ENCODE results near the gene CITED4. TPM values are rescaled to one million over a fixed set of nuclear protein-coding genes. Genes with fewer than 3 reads are reported as not detected.

The CITED4 gene
- total RNA-seq, 1 donor from 2014 or later = 3.6 TPM

GRCh38 chr1:40841602-40842001, 20.6 kb downstream of the CITED4 start:
- Mint-ChIP-seq H3K36me3 (ENCODE audit: low read depth, unreplicated experiment) (peaks cover 4% of the 10 kb centered on the region), H3K27me3 (ENCODE audit: unreplicated experiment) (peaks cover 3% of the 10 kb centered on the region), H3K4me3 (ENCODE audit: unreplicated experiment) (no peak overlapping the region), H3K9me3 (ENCODE audit: unreplicated experiment) (no peaks in the 10 kb centered on the region), H3K27ac (ENCODE audit: unreplicated experiment) (peak overlapping the region; percentile 89), H3K4me1 (ENCODE audit: unreplicated experiment) (peaks cover 30% of the 10 kb centered on the region)
- DNase-seq (ENCODE audit: low spot score) = no peak
- TF ChIP-seq CTCF (IDR thresholded peaks at IDR 0.05; ENCODE audit: unreplicated experiment) = no peak

GRCh38 chr1:40840526-40841323, 21.4 kb downstream of the CITED4 start:
- H3K4me1 Mint-ChIP-seq (ENCODE audit: unreplicated experiment) = peaks cover 25% of the 10 kb centered on the region
- H3K36me3 Mint-ChIP-seq (ENCODE audit: low read depth, unreplicated experiment) = peaks cover 4% of the 10 kb centered on the region
- no peak for TF ChIP-seq CTCF (IDR thresholded peaks at IDR 0.05; ENCODE audit: unreplicated experiment)
- H3K9me3 Mint-ChIP-seq (ENCODE audit: unreplicated experiment) = no peaks in the 10 kb centered on the region
- H3K4me3 Mint-ChIP-seq (ENCODE audit: unreplicated experiment) = no peak overlapping the region
- no peaks in the 10 kb centered on the region for H3K27me3 Mint-ChIP-seq (ENCODE audit: unreplicated experiment)
- DNase-seq (ENCODE audit: low spot score) = no peak
- peak overlapping the region; percentile 89 for H3K27ac Mint-ChIP-seq (ENCODE audit: unreplicated experiment)

- Mint-ChIP-seq H3K27ac (ENCODE audit: unreplicated experiment) (no peak overlapping the region), H3K4me1 (ENCODE audit: unreplicated experiment) (peaks cover 25% of the 10 kb centered on the region), H3K36me3 (ENCODE audit: low read depth, unreplicated experiment) (peaks cover 4% of the 10 kb centered on the region), H3K27me3 (ENCODE audit: unreplicated experiment) (no peaks in the 10 kb centered on the region), H3K4me3 (ENCODE audit: unreplicated experiment) (no peak overlapping the region), H3K9me3 (ENCODE audit: unreplicated experiment) (no peaks in the 10 kb centered on the region)
- no peak for DNase-seq (ENCODE audit: low spot score)
- no peak for TF ChIP-seq CTCF (IDR thresholded peaks at IDR 0.05; ENCODE audit: unreplicated experiment)
Observed at GRCh38 chr1:40839943-40840335, 22.2 kb downstream of the CITED4 start.

- H3K36me3 Mint-ChIP-seq (ENCODE audit: low read depth, unreplicated experiment) = peaks cover 4% of the 10 kb centered on the region
- no peaks in the 10 kb centered on the region for H3K9me3 Mint-ChIP-seq (ENCODE audit: unreplicated experiment)
- no peak for DNase-seq (ENCODE audit: low spot score)
- no peak for TF ChIP-seq CTCF (IDR thresholded peaks at IDR 0.05; ENCODE audit: unreplicated experiment)
- H3K4me1 Mint-ChIP-seq (ENCODE audit: unreplicated experiment) = peaks cover 29% of the 10 kb centered on the region
- H3K27me3 Mint-ChIP-seq (ENCODE audit: unreplicated experiment) = no peaks in the 10 kb centered on the region
- H3K27ac Mint-ChIP-seq (ENCODE audit: unreplicated experiment) = peak overlapping the region; percentile 58
- no peak overlapping the region for H3K4me3 Mint-ChIP-seq (ENCODE audit: unreplicated experiment)
Observed at GRCh38 chr1:40838980-40839942, 22.9 kb downstream of the CITED4 start.

All from endothelial cell (in vitro differentiated cells).